ENCODE measurements around the gene UST.

The UST gene

GRCh38 chr6:149108749-149109100 lies 361.9 kb downstream of the UST start:
- DNase-seq (ENCODE audit: low read depth in 1 of 2, low spot score in 1 of 2), result no peak

- no peak for DNase-seq (ENCODE audit: low read depth in 1 of 2, low spot score in 1 of 2)
Observed at GRCh38 chr6:149109397-149110070, 362.7 kb downstream of the UST start.

- DNase-seq (ENCODE audit: low read depth in 1 of 2, low spot score in 1 of 2), result no peak
Observed at GRCh38 chr6:149111556-149112115, 364.8 kb downstream of the UST start.

- no peak for DNase-seq (ENCODE audit: low read depth in 1 of 2, low spot score in 1 of 2)
Observed at GRCh38 chr6:149112976-149113375, 366.1 kb downstream of the UST start.

GRCh38 chr6:149114167-149114566 lies 367.3 kb downstream of the UST start:
- DNase-seq (ENCODE audit: low read depth in 1 of 2, low spot score in 1 of 2), result no peak

- no peak for DNase-seq (ENCODE audit: low read depth in 1 of 2, low spot score in 1 of 2)
Observed at GRCh38 chr6:149118737-149119653, 372.2 kb downstream of the UST start.

GRCh38 chr6:149122850-149123821 lies 376.3 kb downstream of the UST start:
- DNase-seq (ENCODE audit: low read depth in 1 of 2, low spot score in 1 of 2), result no peak

GRCh38 chr6:149125309-149125708 lies 378.5 kb downstream of the UST start:
- DNase-seq (ENCODE audit: low read depth in 1 of 2, low spot score in 1 of 2), result no peak

All from activated T-helper 1 cell treated with anti-CD3 and anti-CD28 coated beads, Interleukin-2, amount 50 U/mL, for 16 hours (primary cell).